WI38 (cell line): ENCODE data around the gene ZNF629.
A peak's percentile ranks its signal among the peaks of the same experiment; 100 is the strongest.
"Not testable (repeated sequence)": the region's sequence is repeated elsewhere in the genome, so short reads cannot be mapped to it uniquely, and the experiment has no call there.

ENCODE experiments used
- H3K4me3 ChIP-seq: 2 replicates; pipeline ENCODE4 v1.5.1; 2011; ENCODE audit warnings: low read depth, mild to moderate bottlenecking, control low read depth, low read length
- TF ChIP-seq, protein P1 (sequence below): IDR thresholded peaks from 2 replicates; pipeline ENCODE4 v1.5.1; 2012; ENCODE audit warnings: low read depth, mild to moderate bottlenecking, control low read depth, low read length

The ZNF629 gene

DNA sequence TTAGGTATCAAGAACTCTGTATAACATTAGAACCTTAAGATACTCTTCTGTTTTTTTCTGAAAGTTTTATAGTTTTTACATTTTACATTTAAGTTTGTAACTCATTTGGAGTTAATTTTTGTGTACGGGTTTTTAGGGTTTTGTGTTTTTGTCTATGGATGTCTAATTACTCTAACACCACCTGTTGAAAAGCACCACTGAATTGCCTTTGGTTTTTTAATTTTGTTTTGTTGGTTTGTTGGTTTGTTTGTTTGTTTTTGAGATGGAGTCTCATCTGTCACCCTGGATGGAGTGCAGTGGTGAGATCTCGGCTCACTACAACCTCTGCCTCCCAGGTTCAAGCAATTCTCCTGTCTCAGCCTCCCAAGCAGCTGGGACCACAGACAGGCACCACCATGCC is 29.8 kb upstream of the ZNF629 start:
- TF ChIP-seq, protein P1, sequence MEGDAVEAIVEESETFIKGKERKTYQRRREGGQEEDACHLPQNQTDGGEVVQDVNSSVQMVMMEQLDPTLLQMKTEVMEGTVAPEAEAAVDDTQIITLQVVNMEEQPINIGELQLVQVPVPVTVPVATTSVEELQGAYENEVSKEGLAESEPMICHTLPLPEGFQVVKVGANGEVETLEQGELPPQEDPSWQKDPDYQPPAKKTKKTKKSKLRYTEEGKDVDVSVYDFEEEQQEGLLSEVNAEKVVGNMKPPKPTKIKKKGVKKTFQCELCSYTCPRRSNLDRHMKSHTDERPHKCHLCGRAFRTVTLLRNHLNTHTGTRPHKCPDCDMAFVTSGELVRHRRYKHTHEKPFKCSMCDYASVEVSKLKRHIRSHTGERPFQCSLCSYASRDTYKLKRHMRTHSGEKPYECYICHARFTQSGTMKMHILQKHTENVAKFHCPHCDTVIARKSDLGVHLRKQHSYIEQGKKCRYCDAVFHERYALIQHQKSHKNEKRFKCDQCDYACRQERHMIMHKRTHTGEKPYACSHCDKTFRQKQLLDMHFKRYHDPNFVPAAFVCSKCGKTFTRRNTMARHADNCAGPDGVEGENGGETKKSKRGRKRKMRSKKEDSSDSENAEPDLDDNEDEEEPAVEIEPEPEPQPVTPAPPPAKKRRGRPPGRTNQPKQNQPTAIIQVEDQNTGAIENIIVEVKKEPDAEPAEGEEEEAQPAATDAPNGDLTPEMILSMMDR = no peak
- H3K4me3 ChIP-seq = no peak overlapping the region

DNA sequence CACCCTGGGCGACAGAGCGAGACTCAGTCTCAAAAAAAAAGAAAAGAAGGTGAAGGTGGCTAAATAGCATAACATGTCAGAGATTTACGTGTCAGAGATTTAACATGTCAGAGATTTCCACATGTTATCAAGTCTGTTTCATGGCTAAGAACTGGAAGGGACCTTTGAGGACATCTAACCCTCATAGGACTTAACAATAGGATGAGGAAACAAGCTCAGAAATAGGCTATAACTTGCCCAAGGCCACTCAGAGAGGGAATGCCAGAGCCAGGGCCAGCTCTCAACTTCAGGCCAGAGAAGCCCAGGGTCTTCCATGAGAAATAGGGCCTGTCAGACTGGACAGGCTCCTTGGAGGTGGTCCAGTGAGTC is 26.8 kb upstream of the ZNF629 start:
- H3K4me3 ChIP-seq = peak overlapping the region; percentile 51

DNA sequence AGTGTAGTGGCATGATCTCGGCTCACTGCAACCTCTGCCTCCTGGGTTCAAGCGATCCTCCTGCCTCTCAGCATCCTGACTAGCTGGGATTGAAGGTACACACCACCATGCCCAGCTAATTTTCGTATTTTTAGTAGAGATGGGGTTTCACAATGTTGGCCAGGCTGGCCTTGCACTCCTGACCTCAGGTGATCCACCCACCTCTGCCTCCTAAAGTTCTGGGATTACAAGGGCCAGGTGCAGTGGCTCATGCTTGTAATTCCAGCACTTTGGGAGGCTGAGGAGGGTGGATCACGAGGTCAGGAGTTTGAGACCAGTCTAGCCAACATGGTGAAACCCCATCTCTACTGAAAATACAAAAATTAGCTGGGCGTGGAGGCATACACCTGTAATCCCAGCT is 22.7 kb upstream of the ZNF629 start:
- not testable (repeated sequence) for H3K4me3 ChIP-seq

More for the DNA sequence above, 26.8 kb upstream of the ZNF629 start:
- TF ChIP-seq, protein P1 = no peak

DNA sequence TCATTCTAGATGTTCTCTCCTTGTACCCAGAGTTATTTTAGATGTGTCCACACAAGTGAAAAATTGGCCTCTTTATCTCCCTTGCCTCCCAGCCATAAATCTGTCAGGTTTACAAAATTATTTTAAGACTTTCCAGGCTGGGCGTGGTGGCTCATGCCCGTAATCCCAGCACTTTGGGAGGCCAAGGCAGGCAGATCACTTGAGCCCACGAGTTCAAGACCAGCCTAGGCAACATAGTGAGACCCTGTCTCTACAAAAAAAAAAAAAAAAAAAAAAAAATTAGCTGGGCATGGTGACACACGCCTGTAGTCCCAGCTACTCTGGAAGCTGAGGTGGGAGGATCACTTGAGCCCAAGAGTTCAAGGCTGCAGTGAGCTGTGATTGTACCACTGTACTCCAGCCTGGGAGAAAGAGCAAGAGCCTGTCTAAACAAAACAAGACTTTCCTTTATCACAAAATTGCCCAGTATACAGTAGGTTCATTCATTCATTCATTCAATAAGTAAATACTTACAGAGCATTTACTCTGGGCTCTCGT is 22.0 kb upstream of the ZNF629 start:
- H3K4me3 ChIP-seq = not testable (repeated sequence)

DNA sequence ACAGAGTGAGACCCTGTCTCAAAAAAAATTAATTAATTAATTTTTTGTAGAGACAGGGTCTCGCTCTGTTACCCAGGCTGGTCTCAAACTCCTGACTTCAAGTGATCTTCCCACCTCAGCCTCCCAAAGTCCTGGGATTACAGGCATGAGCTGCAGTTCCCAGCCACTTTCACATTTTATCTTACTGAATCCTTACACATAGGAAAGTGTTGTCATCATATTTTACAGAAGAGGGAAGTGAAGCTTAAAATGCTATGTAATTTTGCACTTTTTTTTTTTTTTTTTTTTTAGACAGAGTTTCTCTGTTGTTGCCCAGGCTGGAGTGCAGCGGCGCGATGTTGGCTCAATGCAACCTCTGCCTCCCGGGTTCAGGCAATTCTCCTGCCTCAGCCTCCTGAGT is 21.1 kb upstream of the ZNF629 start:
- no peak overlapping the region for H3K4me3 ChIP-seq
- TF ChIP-seq, protein P1 = no peak

DNA sequence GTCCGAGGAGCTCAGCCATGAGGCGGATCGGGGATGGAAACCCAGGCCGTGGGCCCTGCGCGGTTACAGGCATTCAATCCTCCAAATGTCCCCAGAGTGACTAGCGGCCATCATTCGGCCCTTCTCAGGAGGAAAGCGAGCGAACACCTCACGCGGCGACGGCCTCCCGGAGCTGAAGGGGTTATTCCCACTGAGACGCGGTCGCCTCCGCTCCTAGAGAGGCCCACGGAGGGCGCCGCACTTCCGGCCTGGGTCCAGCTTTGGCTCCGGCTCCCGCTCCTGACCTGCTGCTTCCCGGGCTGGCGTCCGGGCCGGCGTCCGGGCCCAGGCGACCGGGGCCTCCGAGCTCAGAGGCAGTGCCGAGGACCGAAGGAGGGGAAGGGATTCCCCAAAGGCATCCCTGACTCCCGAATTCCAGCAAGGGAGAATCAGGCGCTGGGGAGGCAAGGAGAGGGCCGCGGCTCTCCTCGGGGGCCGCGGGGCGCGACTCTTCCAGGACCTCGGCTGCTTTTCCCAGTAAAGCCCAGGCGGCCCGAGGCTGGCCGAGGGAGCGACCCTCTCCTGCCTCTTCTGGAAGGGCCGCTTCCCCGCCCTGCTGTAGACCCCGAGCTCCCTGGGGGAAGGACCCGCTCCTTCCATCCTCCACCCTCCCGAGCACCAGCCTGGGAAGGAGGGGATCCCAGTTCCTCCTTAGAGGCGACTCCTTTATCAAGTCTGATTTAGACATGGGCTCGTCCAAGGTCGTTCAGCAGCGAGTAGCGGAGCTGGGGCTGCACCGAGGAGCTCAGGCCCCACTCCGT is 18.6 kb upstream of the ZNF629 start:
- TF ChIP-seq, protein P1 = no peak
- peak overlapping the region; percentile 83 for H3K4me3 ChIP-seq

DNA sequence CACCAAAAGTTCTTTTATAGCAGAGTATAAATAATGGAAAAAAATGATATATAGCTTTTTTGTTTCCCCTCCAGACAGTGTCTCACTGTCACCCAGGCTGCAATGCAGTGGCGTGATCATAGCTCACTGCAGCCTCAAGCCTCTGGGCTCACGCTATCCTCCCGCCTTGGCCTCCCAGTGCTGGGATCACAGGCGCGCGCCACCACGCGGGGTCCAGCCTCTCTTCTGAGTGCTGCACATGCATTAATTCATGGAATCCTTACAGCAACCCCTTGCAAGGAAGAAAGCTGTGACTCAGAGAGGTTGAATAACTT is 18.0 kb upstream of the ZNF629 start:
- H3K4me3 ChIP-seq = peak overlapping the region; percentile 83
- TF ChIP-seq, protein P1 = no peak

DNA sequence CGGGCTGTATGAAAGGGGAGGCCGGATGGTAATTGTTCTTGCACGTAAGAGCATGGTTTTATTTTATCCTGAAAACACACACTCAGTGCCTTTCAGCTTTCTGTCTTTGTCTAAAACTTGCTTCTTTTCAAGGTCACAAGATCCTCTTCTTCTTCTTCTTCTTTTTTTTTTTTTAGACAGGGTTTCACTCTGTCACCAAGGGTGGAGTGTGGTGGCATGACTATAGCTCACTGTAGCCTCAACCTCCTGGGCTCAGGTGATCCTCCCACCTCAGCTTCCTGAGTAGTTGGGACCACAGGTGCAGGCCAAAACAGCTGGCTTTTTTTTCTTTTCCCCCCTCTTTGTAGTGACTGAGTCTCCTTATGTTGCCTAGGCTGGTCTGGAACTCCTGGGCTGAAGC is 15.9 kb upstream of the ZNF629 start:
- TF ChIP-seq, protein P1 = no peak
- no peak overlapping the region for H3K4me3 ChIP-seq
